ENCODE results near the gene RNU6-7. TPM values are rescaled to one million over a fixed set of nuclear protein-coding genes. Genes with fewer than 3 reads are reported as not detected.
A peak's percentile ranks its signal among the peaks of the same experiment; 100 is the strongest.

The RNU6-7 gene
- total and polyA plus RNA-seq, 2 of the 13 experiments (the other 11 are each of a cell fraction or from before 2014, with no cell fraction given), result under 0.01 TPM; not detected in 1

GRCh38 chr14:32203928-32204357, 2.1 kb downstream of the RNU6-7 start (continued):
- peak; percentile 57; the same call in 1 of the 2 replicates for TF ChIP-seq NR0B2 (CRISPR knock-in tag; IDR thresholded peaks at IDR 0.05)
- no peak for TF ChIP-seq IRF1 (CRISPR knock-in tag; IDR thresholded peaks at IDR 0.05; ENCODE audit: low read depth)
- no peak for TF ChIP-seq DNMT3B (CRISPR knock-in tag; conservative IDR thresholded peaks at IDR 0.05)
- no peak for TF ChIP-seq MTF1 (CRISPR knock-in tag; IDR thresholded peaks at IDR 0.05)
- TF ChIP-seq ZSCAN29 (CRISPR knock-in tag; conservative IDR thresholded peaks at IDR 0.05), result no peak
- no peak for TF ChIP-seq PRDM15 (CRISPR knock-in tag; IDR thresholded peaks at IDR 0.05)
- TF ChIP-seq RAD51 (IDR thresholded peaks at IDR 0.05; ENCODE audit: borderline replicate concordance), result no peak
- no peak for TF ChIP-seq PHF20 (CRISPR knock-in tag; IDR thresholded peaks at IDR 0.05)
- peak; percentile 11; the same call in 1 of the 2 replicates for TF ChIP-seq SP2 (CRISPR knock-in tag; IDR thresholded peaks at IDR 0.05)
- TF ChIP-seq ZNF788 (CRISPR knock-in tag; IDR thresholded peaks at IDR 0.05; ENCODE audit: borderline replicate concordance), result no peak
- no peak for TF ChIP-seq GRHL1 (CRISPR knock-in tag; conservative IDR thresholded peaks at IDR 0.05)
- TF ChIP-seq ATF2 (CRISPR knock-in tag; IDR thresholded peaks at IDR 0.05), result peak; percentile 21; the same call in 1 of the 2 replicates
- TF ChIP-seq ZNF331 (CRISPR knock-in tag; IDR thresholded peaks at IDR 0.05), result no peak
- no peak for TF ChIP-seq ZBTB10 (CRISPR knock-in tag; IDR thresholded peaks at IDR 0.05; ENCODE audit: borderline replicate concordance)
- TF ChIP-seq ATF3 (CRISPR knock-in tag; IDR thresholded peaks at IDR 0.05), result no peak
- no peak for TF ChIP-seq BRD4 (CRISPR knock-in tag; IDR thresholded peaks at IDR 0.05)
- TF ChIP-seq CCAR2 (optimal IDR thresholded peaks at IDR 0.05; ENCODE audit: low read depth, low read length), result no peak
- TF ChIP-seq ZNF543 (CRISPR knock-in tag; IDR thresholded peaks at IDR 0.05), result no peak
- no peak for TF ChIP-seq ZNF24 (IDR thresholded peaks at IDR 0.05)
- no peak for TF ChIP-seq PHB2 (IDR thresholded peaks at IDR 0.05; ENCODE audit: partially characterized antibody)
